ENCODE measurements around the gene P2RX3.
"Not testable (repeated sequence)": the region's sequence is repeated elsewhere in the genome, so short reads cannot be mapped to it uniquely, and the experiment has no call there.

The P2RX3 gene

DNA sequence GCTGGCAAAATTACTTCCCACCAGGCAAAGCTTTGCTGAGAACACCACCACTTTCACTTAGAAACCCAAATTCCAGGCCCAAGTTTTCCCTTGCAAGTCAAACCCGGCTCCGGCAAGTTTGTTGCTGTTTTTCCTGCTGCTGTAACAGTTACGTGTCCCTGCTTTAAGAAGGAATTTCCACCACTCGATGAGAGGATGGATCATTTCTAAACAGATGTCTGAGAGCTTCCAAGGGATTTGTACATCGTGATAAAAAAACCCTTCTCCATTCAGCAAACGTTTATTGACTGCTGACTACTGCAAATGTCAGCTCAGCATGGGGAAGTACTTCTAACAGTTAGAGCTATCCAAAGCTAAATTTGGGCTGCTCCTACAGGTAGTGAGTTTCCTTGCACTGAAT, 19.7 kb downstream of the P2RX3 start:
- Mint-ChIP-seq H3K4me1 (peaks cover 5 to 17% of the 10 kb centered on the region in 2 donors), H3K27me3 (peaks cover 22% of the 10 kb centered on the region in 2 donors), H3K36me3 (no peaks in the 10 kb centered on the region), H3K27ac (no peak overlapping the region), H3K9me3 (no peaks in the 10 kb centered on the region), H3K4me3 (no peak overlapping the region)
- DNase-seq (no peak), ATAC-seq (replicated peaks) (no peak)

DNA sequence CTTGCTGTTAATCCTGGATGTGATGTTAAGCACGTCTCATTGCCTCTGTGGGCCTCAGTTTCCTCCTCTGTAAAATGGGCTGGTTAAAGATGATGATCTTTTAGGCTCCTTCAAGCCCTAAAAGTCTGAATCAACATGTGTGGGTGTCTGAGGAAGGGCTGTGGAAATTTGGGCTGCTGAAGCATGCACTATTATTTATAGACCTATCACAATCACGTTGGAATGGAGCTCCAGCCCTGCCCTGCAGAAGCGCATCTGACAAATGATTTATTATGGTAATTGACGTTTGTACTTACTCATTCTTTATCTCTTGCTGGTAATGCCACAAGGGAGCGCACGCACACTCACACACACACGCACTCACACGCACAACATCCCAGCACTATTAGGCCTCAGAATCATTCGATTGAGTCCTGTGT, 20.4 kb downstream of the P2RX3 start:
- no peaks in the 10 kb centered on the region for H3K9me3 Mint-ChIP-seq
- no peak overlapping the region for H3K4me3 Mint-ChIP-seq
- ATAC-seq (replicated peaks) = no peak
- H3K27ac Mint-ChIP-seq = no peak overlapping the region
- H3K36me3 Mint-ChIP-seq = no peaks in the 10 kb centered on the region
- H3K27me3 Mint-ChIP-seq = peaks cover 22 to 28% of the 10 kb centered on the region in 2 donors
- DNase-seq = no peak
- peaks cover 5 to 17% of the 10 kb centered on the region in 2 donors for H3K4me1 Mint-ChIP-seq

DNA sequence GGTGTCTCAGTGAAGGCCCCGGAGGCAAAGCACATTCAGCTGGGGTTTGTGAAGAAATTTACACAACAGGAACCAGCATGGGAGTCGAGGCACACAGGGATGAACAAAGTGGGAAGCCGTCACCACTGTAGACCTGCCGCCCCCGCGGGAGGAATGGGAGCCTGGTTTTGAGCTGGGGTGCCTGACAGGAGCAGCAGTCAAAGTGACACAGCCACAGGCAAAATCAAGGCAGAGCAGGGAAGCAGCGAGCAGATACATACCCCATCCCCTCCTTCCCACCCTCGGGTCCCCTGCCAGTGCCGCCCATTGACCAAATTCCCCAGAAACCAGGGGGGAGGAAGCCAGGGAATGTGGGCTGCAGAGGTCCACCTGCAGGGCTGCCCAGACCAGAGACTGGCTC, 20.8 kb downstream of the P2RX3 start:
- ATAC-seq (replicated peaks) (no peak), DNase-seq (no peak)
- Mint-ChIP-seq H3K9me3 (no peaks in the 10 kb centered on the region), H3K4me3 (no peak overlapping the region), H3K4me1 (peaks cover 5 to 17% of the 10 kb centered on the region in 2 donors), H3K27me3 (peaks cover 22 to 29% of the 10 kb centered on the region in 2 donors), H3K27ac (no peak overlapping the region), H3K36me3 (no peaks in the 10 kb centered on the region)

DNA sequence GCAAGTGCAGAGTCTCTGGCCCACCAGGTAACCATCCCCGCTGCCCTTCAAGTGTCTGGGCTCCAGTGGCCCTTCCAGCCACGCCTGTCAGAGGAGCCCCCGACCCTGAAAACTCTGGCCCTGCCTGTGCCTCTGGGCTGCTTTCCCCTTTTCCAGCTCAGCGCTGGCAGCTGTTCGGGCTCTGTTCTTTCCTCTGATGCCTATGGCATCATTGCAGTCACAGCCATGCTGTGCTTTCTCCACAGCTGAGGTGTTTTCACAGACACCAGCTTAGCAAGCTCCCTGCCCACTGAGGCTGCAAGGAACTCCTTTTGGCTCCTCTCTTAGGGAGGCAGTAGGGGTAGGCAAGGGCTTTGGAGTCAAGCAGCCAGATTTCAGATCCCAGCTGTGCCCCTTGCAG, 21.2 kb downstream of the P2RX3 start:
- Mint-ChIP-seq H3K27me3 (peaks cover 22 to 30% of the 10 kb centered on the region in 2 donors), H3K27ac (no peak overlapping the region), H3K36me3 (no peaks in the 10 kb centered on the region), H3K4me1 (peaks cover 4 to 15% of the 10 kb centered on the region in 2 donors), H3K4me3 (no peak overlapping the region), H3K9me3 (no peaks in the 10 kb centered on the region)
- ATAC-seq (replicated peaks) (no peak), DNase-seq (no peak)

DNA sequence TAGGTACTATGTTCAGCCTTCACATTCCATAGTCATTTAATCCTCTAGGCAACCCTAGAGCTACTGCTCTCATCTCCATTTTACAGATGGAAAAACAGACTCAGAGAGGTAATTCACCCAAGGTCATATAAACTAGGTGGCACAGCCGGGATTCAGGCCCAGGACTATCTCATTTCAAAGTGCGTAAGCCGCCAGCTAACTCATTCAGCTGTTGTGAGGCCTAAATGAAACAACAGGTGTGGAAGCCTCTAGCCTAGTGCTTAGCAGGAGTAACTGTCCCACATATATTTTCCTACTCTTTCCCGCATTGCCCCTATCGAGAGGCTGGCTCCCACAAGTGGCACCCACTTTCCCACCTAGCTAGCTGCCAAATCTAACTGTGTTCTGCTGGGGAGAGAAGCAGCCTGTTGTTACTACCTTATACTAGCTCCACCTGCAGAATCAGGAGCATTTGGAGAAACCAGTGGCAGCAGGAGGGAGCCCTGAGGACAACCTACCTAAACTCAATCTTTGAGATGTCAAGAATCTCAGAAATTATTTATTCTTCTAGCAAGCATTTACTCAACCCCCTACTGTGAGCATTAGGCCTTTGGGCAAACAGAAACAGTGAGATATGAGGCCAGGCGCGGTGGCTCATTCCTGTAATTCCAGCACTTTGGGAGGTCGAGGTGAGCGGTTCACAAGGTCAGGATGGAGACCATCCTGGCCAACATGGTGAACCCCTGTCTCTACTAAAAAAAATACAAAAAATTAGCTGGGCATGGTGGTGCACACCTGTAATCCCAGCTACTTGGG, 21.9 kb downstream of the P2RX3 start:
- H3K27me3 Mint-ChIP-seq = peaks cover 15 to 25% of the 10 kb centered on the region in 2 donors
- no peak overlapping the region for H3K27ac Mint-ChIP-seq
- no peaks in the 10 kb centered on the region for H3K9me3 Mint-ChIP-seq
- DNase-seq (no peak), ATAC-seq (replicated peaks) (no peak)
- no peaks in the 10 kb centered on the region for H3K36me3 Mint-ChIP-seq
- no peak overlapping the region for H3K4me3 Mint-ChIP-seq
- peaks cover 0 to 9% of the 10 kb centered on the region in 2 donors for H3K4me1 Mint-ChIP-seq

DNA sequence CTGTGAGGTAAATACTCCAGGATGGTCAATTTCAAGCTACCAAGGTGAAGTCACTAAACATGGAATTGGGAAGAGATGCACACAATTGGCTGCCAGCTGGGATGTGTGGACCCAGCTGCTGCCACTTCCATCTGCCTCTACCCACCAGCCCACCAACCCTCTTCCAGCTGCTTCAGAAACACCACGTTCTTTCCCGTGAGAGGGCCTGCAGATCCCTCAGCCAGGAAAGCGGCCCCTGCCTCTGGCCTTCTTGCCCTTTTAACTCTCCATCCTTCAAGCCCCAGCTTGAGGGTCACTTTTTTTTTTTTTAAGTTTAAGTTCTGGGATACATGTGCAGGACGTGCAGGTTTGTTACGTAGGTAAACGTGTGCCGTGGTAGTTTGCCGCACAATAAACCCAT, 22.8 kb downstream of the P2RX3 start:
- no peak overlapping the region for H3K27ac Mint-ChIP-seq
- no peak for ATAC-seq (replicated peaks)
- H3K36me3 Mint-ChIP-seq = no peaks in the 10 kb centered on the region
- no peak overlapping the region for H3K4me3 Mint-ChIP-seq
- DNase-seq = no peak
- peaks cover 0 to 6% of the 10 kb centered on the region in 2 donors for H3K4me1 Mint-ChIP-seq
- peaks cover 14 to 23% of the 10 kb centered on the region in 2 donors for H3K27me3 Mint-ChIP-seq
- no peaks in the 10 kb centered on the region for H3K9me3 Mint-ChIP-seq

DNA sequence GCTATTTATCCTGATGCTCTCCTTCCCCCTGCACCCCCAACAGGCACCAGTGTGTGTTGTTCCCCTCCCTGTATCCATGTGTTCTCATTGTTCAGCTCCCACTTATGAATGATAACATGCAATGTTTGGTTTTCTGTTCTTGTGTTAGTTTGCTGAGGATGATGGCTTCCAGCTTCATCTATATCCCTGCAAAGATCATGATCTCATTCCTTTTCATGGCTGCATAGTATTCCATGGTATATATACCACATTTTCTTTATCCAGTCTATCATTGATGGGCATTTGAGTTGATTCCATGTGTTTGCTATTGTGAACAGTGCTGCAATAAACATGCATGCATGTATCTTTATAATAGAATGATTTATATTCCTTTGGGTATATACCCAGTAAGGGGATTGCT, 23.3 kb downstream of the P2RX3 start:
- not testable (repeated sequence) for DNase-seq; H3K9me3 Mint-ChIP-seq; H3K27ac Mint-ChIP-seq; H3K4me1 Mint-ChIP-seq; ATAC-seq (replicated peaks); H3K36me3 Mint-ChIP-seq; H3K4me3 Mint-ChIP-seq
- peaks cover 10 to 19% of the 10 kb centered on the region in 2 donors for H3K27me3 Mint-ChIP-seq

DNA sequence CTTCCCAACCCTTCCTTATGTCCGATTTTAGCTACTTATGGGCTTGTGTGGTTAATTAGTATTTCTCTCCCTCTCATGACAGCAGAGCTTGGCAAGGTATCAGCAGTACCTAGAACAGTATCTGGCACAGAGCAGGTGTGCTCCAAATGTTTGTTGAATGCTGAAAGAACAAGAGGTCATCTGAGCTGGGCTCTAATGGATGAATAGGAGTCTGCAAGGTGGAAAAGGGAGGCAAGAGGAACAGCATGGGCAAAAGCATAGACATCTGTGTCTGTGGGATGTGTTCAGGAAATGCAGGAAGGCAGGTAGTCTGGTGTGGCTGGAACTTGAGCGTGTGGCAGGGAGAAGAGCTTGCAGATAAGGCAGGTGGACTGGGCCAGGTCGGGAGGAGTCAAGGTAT, 23.8 kb downstream of the P2RX3 start:
- Mint-ChIP-seq H3K4me3 (no peak overlapping the region), H3K27me3 (peaks cover 5 to 19% of the 10 kb centered on the region in 2 donors), H3K27ac (no peak overlapping the region), H3K4me1 (no peaks in the 10 kb centered on the region), H3K36me3 (no peaks in the 10 kb centered on the region), H3K9me3 (no peaks in the 10 kb centered on the region)
- ATAC-seq (replicated peaks) (no peak), DNase-seq (no peak)

DNA sequence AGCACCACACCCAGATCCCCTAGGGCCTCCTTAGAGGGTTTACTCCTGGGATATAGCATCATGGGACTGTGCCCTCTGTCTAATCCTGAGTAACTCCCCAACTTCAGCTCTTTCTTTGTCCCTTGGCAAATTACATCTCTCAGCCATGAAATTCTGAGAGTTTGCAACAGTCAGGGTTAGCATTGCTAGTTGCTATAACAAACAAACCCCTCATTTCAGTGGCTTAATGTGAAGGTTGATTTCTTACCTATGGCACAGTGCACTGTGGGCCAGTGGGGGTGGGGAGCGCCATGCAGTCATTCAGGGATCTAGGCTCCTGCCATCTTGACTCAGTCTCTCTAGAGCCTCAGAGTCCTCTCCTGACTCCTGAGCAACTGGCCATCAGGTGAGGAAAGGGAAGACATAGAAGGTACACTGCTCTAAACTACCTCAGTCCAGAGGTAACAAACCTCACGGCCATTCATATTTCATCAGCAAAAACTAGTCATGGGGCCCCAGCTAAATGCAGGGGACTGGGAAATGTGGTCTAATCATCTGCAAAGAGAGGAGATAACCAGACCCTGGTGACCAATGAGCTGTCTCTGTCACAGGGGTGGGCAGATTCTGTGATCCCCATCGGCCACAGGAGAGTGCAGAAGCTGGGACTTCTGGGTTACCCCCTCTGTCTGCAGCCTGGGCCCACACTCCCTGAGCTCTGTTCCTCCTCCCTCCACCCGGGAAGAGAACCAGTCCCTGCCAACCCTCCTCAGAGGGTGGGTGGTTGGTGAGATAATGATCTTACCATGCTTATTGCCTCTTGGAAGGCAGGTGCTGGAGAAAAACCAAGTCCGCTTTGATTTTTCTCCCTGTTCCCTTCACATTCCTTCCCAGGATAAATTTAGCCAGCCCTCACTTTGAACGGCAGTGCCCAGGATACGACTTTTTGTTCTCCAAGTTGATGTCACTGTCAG, 25.3 kb downstream of the P2RX3 start:
- Mint-ChIP-seq H3K27ac (no peak overlapping the region), H3K27me3 (peaks cover 5 to 24% of the 10 kb centered on the region in 2 donors), H3K9me3 (no peaks in the 10 kb centered on the region), H3K4me3 (no peak overlapping the region), H3K36me3 (no peaks in the 10 kb centered on the region), H3K4me1 (peaks cover 3 to 4% of the 10 kb centered on the region in 2 donors)
- DNase-seq (no peak), ATAC-seq (replicated peaks) (no peak)

DNA sequence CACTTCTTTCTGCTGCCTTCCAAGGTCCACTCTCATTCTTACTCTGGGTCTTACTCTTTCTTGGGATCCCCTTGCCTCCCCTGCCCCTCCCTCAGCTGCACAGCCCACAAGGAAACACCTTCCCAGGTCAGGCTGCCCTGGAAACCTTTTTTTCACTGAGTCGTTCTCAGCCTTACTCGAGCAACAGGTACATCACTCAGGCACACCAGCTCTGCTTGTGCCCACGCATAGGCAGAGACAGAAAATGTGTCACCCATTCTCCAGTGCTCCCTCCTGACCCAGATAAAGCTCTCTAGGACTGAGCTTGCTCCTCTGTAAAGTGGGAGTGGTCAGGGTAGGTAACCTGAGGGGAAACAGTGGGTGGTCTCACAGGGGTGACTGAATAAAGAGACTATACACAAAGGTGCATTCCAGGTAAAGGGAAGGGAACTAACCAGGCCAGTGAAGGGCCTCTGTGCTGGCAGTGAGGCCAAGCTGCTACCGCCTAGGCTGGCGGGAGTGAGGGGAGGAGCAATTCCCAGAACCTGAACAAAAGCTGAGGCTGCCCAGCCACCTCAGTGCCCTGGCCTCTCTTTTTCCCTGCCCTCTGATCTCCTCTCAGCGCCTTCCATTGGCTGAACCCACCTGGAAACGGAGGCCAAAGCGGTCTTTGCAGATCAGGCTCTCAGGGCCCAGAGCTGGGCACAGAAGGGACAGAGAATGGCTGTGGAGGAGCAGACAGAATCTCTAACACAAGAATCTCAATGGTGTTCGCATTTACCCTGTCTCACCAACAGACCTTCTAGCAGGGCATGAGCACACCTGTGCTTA, 26.9 kb downstream of the P2RX3 start:
- H3K9me3 Mint-ChIP-seq = no peaks in the 10 kb centered on the region
- peaks cover 5 to 30% of the 10 kb centered on the region in 2 donors for H3K27me3 Mint-ChIP-seq
- no peak overlapping the region for H3K27ac Mint-ChIP-seq
- peaks cover 5% of the 10 kb centered on the region in 2 donors for H3K4me1 Mint-ChIP-seq
- no peak for ATAC-seq (replicated peaks)
- H3K36me3 Mint-ChIP-seq = no peaks in the 10 kb centered on the region
- H3K4me3 Mint-ChIP-seq = no peak overlapping the region
- no peak for DNase-seq

DNA sequence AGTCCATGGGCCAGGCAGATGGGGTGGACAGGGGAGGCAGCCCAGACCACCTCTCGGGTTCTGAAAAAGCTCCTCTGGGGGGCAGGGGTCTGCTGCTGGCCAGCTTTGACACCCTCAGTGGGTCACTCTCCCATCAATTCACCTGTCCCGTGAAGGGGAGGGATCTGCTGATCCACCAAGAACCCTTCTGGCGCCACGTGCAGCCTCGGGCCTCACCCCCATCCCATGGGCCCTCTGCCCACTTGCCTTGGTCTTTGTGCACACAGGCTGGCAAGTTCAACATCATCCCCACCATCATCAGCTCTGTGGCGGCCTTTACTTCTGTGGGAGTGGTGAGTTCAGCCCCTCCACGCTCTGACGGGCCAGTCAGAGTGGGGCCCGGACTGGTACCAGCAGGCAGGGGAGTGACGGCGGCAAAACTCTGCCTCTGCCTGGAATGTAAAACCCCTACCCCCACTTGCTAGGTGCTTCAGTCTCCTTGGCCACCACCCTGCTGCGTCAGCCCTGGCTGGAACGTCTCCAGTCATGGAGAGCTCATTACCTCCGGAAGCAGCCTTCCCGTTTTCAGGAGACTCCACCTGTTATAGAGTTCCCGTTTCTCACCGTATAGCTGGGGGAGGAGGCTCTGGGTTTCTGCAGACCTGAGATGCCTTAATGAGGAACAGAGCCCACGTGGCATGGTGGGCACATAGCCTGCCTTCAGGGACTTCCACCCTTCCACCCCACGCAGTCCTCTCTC, 30.1 kb downstream of the P2RX3 start:
- ATAC-seq (replicated peaks) (peak; percentile 31 to 43), DNase-seq (no peak)
- peaks cover 5 to 7% of the 10 kb centered on the region in 2 donors for H3K4me1 Mint-ChIP-seq
- no peak overlapping the region for H3K27ac Mint-ChIP-seq
- H3K4me3 Mint-ChIP-seq = no peak overlapping the region
- H3K9me3 Mint-ChIP-seq = no peaks in the 10 kb centered on the region
- peaks cover 0 to 21% of the 10 kb centered on the region in 2 donors for H3K27me3 Mint-ChIP-seq
- H3K36me3 Mint-ChIP-seq = no peaks in the 10 kb centered on the region

- no peak for DNase-seq
- H3K9me3 Mint-ChIP-seq = no peaks in the 10 kb centered on the region
- H3K27ac Mint-ChIP-seq = no peak overlapping the region
- H3K4me3 Mint-ChIP-seq = no peak overlapping the region
- peaks cover 0 to 19% of the 10 kb centered on the region in 2 donors for H3K27me3 Mint-ChIP-seq
- no peak for ATAC-seq (replicated peaks)
- H3K4me1 Mint-ChIP-seq = peaks cover 5 to 7% of the 10 kb centered on the region in 2 donors
- H3K36me3 Mint-ChIP-seq = no peaks in the 10 kb centered on the region
Observed at GRCh38 chr11:57368845-57369232, 30.7 kb downstream of the P2RX3 start.

- Mint-ChIP-seq H3K27me3 (peaks cover 0 to 15% of the 10 kb centered on the region in 2 donors), H3K36me3 (no peaks in the 10 kb centered on the region), H3K4me3 (no peak overlapping the region), H3K27ac (no peak overlapping the region), H3K4me1 (peaks cover 5 to 9% of the 10 kb centered on the region in 2 donors), H3K9me3 (no peaks in the 10 kb centered on the region)
- DNase-seq = no peak
- ATAC-seq (replicated peaks) = no peak
Observed at GRCh38 chr11:57370251-57370650, 32.1 kb downstream of the P2RX3 start.
